Measurements from ENCODE around the gene ITPKA. TPM values are rescaled to one million over a fixed set of nuclear protein-coding genes. Genes with fewer than 3 reads are reported as not detected.
A peak's percentile ranks its signal among the peaks of the same experiment; 100 is the strongest.

Gene ITPKA
- total and polyA plus RNA-seq, 2 of the 13 experiments (the other 11 are each of a cell fraction or from before 2014, with no cell fraction given) = 13.2 to 41.3 TPM

GRCh38 chr15:41465822-41466421, 27.8 kb upstream of the ITPKA start:
- peak; percentile 64 for FAIRE-seq
- H2AFZ ChIP-seq (ENCODE audit: low read length) = no peak overlapping the region
- H3K79me2 ChIP-seq (ENCODE audit: insufficient read depth, low read length) = no peaks in the 10 kb centered on the region
- no peak overlapping the region for H3K27ac ChIP-seq (ENCODE audit: extremely low read length, insufficient read depth, low read length)
- peak; percentile 76 for ATAC-seq
- intact Hi-C loops (cut with micrococcal nuclease; ENCODE audit: unreplicated experiment) (loop anchor here (5.0 kb wide), 1 partner anchor 41 kb away; no protein-coding TSS in a partner anchor), in situ Hi-C loops (cut with HindIII; ENCODE audit: extremely low pct_ligation_motif_present, low pct_unique_long_range_greater_than_20kb) (no loop called here)
- TF ChIP-seq SUZ12 (IDR thresholded peaks at IDR 0.05; ENCODE audit: low read depth, low read length) (no peak), XRCC5 (optimal IDR thresholded peaks at IDR 0.05; ENCODE audit: low read length) (no peak), RAD21 (CRISPR knock-in tag; IDR thresholded peaks at IDR 0.05) (peak; percentile 74), SCMH1 (CRISPR knock-in tag; IDR thresholded peaks at IDR 0.05; ENCODE audit: borderline replicate concordance) (no peak), ZNF7 (CRISPR knock-in tag; IDR thresholded peaks at IDR 0.05) (no peak), SMC3 (IDR thresholded peaks at IDR 0.05; ENCODE audit: low read length) (peak; percentile 88), STAG1 (CRISPR knock-in tag; IDR thresholded peaks at IDR 0.05) (peak; percentile 87), CTCF (CRISPR knock-in tag; IDR thresholded peaks at IDR 0.05) (peak; percentile 86), SAP130 (CRISPR knock-in tag; IDR thresholded peaks at IDR 0.05; ENCODE audit: low read depth) (0 out of 2 replicates have a peak, but pooled peaks have one; percentile 15), TFE3 (CRISPR knock-in tag; IDR thresholded peaks at IDR 0.05) (no peak), SNRNP70 (IDR thresholded peaks at IDR 0.05; ENCODE audit: low read depth, low read length) (no peak)
- peak; percentile 50 for DNase-seq (ENCODE audit: low spot score)
- POLR2A ChIA-PET = interaction anchor here (0.7 to 1.8 kb wide), 2 partner anchors 27 to 138 kb away, joined by 3 to 4 read pairs; no protein-coding TSS in a partner anchor
- no peak overlapping the region for H3K4me3 ChIP-seq (replicated peaks in 1 of 3; ENCODE audit: insufficient read depth in 1 of 3, low read depth in 2 of 3, low read length in 3 of 3)
- CTCF ChIA-PET (ENCODE audit: low intra/inter-chr PET ratio, low total read pairs) = interaction anchor here (0.9 to 1.6 kb wide), 5 partner anchors 28 to 439 kb away, joined by 3 to 13 read pairs (median 4); partner anchors contain the start of gene ITPKA
- no peak overlapping the region for H3K4me2 ChIP-seq (ENCODE audit: low read depth, low read length)
- no peaks in the 10 kb centered on the region for H3K27me3 ChIP-seq (ENCODE audit: control insufficient read depth in 1 of 2, insufficient read depth in 2 of 2, low read length in 2 of 2)
- no peaks in the 10 kb centered on the region for H4K20me1 ChIP-seq (ENCODE audit: insufficient read depth, low read length)
- BruUV-seq (replicated peaks) = no TSS peak
- no peaks in the 10 kb centered on the region for H3K9me3 ChIP-seq (ENCODE audit: low read length)
- no peaks in the 10 kb centered on the region for H3K4me1 ChIP-seq (ENCODE audit: insufficient read depth, low read length)
- WGBS (ENCODE audit: low lambda C conversion rate) = 88% methylated on average over 8 of the region's 8 CpGs
- H3K36me3 ChIP-seq (replicated peaks in 1 of 2; ENCODE audit: control insufficient read depth in 1 of 2, insufficient read depth in 2 of 2, low read length in 2 of 2) = peaks cover 3 to 60% of the 10 kb centered on the region in 2 experiments
- no peak overlapping the region for H3K9ac ChIP-seq (ENCODE audit: insufficient read depth, low read depth, low read length)
